Astrocyte (in vitro differentiated cells and primary cell): ENCODE data around the gene ARMH4.

ENCODE experiments used
- EZH2 ChIP-seq: IDR thresholded peaks from 2 replicates; pipeline ENCODE4 v1.6.1; 2012; ENCODE audit warnings: mild to moderate bottlenecking, low read length, inconsistent platforms; ENCODE audit not compliant: insufficient read depth
- TF ChIP-seq, protein P1 (sequence below): IDR thresholded peaks from 2 replicates; pipeline ENCODE4 v1.5.1; 2011; ENCODE audit warnings: low read depth, mild to moderate bottlenecking, inconsistent platforms, low read length, moderate library complexity; ENCODE audit not compliant: insufficient read depth

DNA sequence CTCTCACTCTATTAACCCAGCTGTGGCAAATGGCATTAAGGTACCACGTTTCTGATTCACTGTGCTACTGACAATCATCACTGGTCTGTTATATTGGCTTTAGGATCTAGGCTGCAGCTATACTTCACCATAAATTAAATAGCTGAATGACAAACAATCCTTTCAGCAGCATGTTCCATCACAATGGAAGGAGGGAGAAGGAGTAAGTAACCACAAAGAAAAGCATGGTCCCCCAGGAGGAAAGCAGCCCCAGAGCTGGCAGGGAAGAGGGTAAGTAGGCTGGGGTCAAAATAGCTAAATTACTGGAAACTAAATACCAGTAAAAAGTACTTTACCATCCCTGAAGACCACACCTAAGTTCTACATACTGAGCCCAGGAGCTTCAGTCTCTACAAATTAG is 2.8 kb downstream of the ARMH4 start:
- TF ChIP-seq, protein P1, sequence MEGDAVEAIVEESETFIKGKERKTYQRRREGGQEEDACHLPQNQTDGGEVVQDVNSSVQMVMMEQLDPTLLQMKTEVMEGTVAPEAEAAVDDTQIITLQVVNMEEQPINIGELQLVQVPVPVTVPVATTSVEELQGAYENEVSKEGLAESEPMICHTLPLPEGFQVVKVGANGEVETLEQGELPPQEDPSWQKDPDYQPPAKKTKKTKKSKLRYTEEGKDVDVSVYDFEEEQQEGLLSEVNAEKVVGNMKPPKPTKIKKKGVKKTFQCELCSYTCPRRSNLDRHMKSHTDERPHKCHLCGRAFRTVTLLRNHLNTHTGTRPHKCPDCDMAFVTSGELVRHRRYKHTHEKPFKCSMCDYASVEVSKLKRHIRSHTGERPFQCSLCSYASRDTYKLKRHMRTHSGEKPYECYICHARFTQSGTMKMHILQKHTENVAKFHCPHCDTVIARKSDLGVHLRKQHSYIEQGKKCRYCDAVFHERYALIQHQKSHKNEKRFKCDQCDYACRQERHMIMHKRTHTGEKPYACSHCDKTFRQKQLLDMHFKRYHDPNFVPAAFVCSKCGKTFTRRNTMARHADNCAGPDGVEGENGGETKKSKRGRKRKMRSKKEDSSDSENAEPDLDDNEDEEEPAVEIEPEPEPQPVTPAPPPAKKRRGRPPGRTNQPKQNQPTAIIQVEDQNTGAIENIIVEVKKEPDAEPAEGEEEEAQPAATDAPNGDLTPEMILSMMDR = no peak
- no peak for TF ChIP-seq EZH2
